Pancreas (tissue), 10 donors: Measurements from ENCODE around the gene KLF5. TPM values are rescaled to one million over a fixed set of nuclear protein-coding genes. Genes with fewer than 3 reads are reported as not detected.

Experiments used
- ATAC-seq, 4 donors: fragments of 200-7000 bp; cut with Tn5 transposase; one replicate each; pipeline versions ENCODE4 v1.8.0 to v1.9.1; 2020; ENCODE audit warnings: mild to moderate bottlenecking in 4 of 4, moderate library complexity in 4 of 4
- DNase-seq, 6 donors: peaks; one replicate each; pipeline ENCODE4 v3.0.0-alpha.2; 2020
- FAIRE-seq: peaks from 2 replicates; lab custom pipeline; 2012; peaks lifted over from hg19 to GRCh38; lab: Jason Lieb, UNC
- H3K27ac ChIP-seq, 4 donors: fragments of 200-600 bp; sonication (generic); 1 replicate in 3 of 4; 2 replicates in 1 of 4; pipeline versions ENCODE4 v1.5.0 to v1.8.0; 2020
- H3K27me3 ChIP-seq, 4 donors: fragments of 200-600 bp; one replicate each; pipeline ENCODE4 v1.8.0; 2021
- H3K36me3 ChIP-seq, 3 donors: fragments of 200-600 bp; sonication (generic) in 1 of 3; one replicate each; pipeline versions ENCODE4 v1.5.0 to v1.8.0; 2020 to 2021
- H3K4me1 ChIP-seq, 3 donors: fragments of 200-600 bp; one replicate each; pipeline ENCODE4 v1.8.0; 2021
- H3K4me3 ChIP-seq, 4 donors: fragments of 200-600 bp; sonication (generic) in 2 of 4; one replicate each; pipeline versions ENCODE4 v1.5.0 to v1.8.0; 2020 to 2021
- H3K9me3 ChIP-seq, 4 donors: fragments of 200-600 bp; one replicate each; pipeline ENCODE4 v1.8.0; 2021
- WGBS, 2 donors: extraction: QIAGEN DNeasy Blood & Tissue Kit; methylation state at CpG; one replicate each; pipeline ENCODE4 v1.1.7; 2013; 5-methylcytosine and 5-hydroxymethylcytosine counted together
- intact Hi-C, 3 donors: fragments of 100-400 bp; cut with DNase I; formaldehyde crosslinking; loops; one replicate each; pipeline versions ENCODE4 v1.11.1 to v1.14.2; 2022
- polyA plus RNA-seq, 2 donors: library from polyadenylated mRNA; stranded (reverse); fragments of 200-250 nt; gene quantifications; one replicate each; pipeline ENCODE4 v1.2.3, GENCODE V29; 2013
- total RNA-seq, 6 donors: library from RNA; stranded (reverse); fragmentation: NEBNext Ultra II Directional in 4 of 6; extraction: Animal tissue kit (Norgen Biotek cat#: 25700) in 4 of 6; gene quantifications; one replicate each; pipeline versions ENCODE4 v1.2.1 to v1.2.4, GENCODE V29; 2021 to 2023
- TF ChIP-seq, protein P1 (sequence below), 4 donors: fragments of 200-600 bp; sonication (generic) in 3 of 4; IDR thresholded peaks; one replicate each; pipeline versions ENCODE4 v1.5.0 to v1.8.0; 2021; ENCODE audit warnings: antibody characterized with exemption in 4 of 4
- donor health status: healthy with polysubstance abuse.
- donor health status: DM: no; HTN: no; CAD: no; lungs with moderate emphysema.
- donor health status: DM: no; HTN: no; CAD: no.
- donor health status: control.
- donor health status: control.
- donor health status: Bipolar disorder and iron deficiency.
- donor health status: DM: yes; HTN: yes; CAD: no.
- donor health status: DM: no; HTN: no; CAD: no.
- donor health status: DM: no; HTN: no; CAD: no.
- donor health status: DM: yes; HTN: yes; CAD: no.

KLF5 gene
- total and polyA plus RNA-seq, 8 donors, result 3.9 to 18.2 (median 8.1) TPM

GRCh38 chr13:73057284-73058063, 1.3 kb upstream of the KLF5 start:
- 71 to 72% methylated on average over 4 of the region's 4 CpGs for WGBS, 2 donors
- Histone ChIP-seq H3K27me3 (peaks cover 0 to 3% (median 0%) of the 10 kb centered on the region in 4 donors), H3K36me3 (no peaks in the 10 kb centered on the region), H3K4me1 (peaks cover 0 to 10% (median 4%) of the 10 kb centered on the region in 3 donors), H3K27ac (no peak overlapping the region), H3K4me3 (peak overlapping the region in 2 of 4 donors; percentile 75 to 90), H3K9me3 (no peaks in the 10 kb centered on the region)
- ATAC-seq (no peak), DNase-seq (no peak), FAIRE-seq (no peak)
- TF ChIP-seq, protein P1, sequence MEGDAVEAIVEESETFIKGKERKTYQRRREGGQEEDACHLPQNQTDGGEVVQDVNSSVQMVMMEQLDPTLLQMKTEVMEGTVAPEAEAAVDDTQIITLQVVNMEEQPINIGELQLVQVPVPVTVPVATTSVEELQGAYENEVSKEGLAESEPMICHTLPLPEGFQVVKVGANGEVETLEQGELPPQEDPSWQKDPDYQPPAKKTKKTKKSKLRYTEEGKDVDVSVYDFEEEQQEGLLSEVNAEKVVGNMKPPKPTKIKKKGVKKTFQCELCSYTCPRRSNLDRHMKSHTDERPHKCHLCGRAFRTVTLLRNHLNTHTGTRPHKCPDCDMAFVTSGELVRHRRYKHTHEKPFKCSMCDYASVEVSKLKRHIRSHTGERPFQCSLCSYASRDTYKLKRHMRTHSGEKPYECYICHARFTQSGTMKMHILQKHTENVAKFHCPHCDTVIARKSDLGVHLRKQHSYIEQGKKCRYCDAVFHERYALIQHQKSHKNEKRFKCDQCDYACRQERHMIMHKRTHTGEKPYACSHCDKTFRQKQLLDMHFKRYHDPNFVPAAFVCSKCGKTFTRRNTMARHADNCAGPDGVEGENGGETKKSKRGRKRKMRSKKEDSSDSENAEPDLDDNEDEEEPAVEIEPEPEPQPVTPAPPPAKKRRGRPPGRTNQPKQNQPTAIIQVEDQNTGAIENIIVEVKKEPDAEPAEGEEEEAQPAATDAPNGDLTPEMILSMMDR (IDR thresholded peaks at IDR 0.05), result no peak
- intact Hi-C loops, result no loop called here

DNA sequence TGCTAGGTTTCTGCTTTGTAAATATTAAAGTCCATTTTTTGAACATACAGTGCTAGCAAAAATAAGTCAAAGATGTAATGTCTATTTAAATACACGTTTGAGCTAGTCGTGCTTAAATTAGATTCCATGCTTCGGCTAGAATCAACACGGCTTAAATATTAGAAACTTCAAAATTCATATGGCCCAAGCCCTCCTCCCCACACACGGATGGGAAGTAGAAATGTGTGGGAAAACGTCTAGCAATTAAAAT, 816 bp upstream of the KLF5 start:
- Histone ChIP-seq H3K27me3 (peaks cover 0 to 3% (median 0%) of the 10 kb centered on the region in 4 donors), H3K27ac (peak overlapping the region in 2 of 4 donors; percentile 93), H3K9me3 (no peaks in the 10 kb centered on the region), H3K4me3 (peak overlapping the region in 3 of 4 donors; percentile 75 to 94 (median 90)), H3K36me3 (no peaks in the 10 kb centered on the region), H3K4me1 (peaks cover 0 to 12% (median 4%) of the 10 kb centered on the region in 3 donors)
- WGBS, 2 donors, result 8 to 10% methylated on average over 6 of the region's 6 CpGs
- TF ChIP-seq, protein P1 (IDR thresholded peaks at IDR 0.05), result no peak
- DNase-seq, result no peak
- ATAC-seq, result no peak
- no peak for FAIRE-seq
- intact Hi-C loops, result no loop called here

- no peak for ATAC-seq
- no peak for FAIRE-seq
- Histone ChIP-seq H3K9me3 (no peaks in the 10 kb centered on the region), H3K27ac (peak overlapping the region in 2 of 4 donors; percentile 93), H3K36me3 (no peaks in the 10 kb centered on the region), H3K27me3 (peaks cover 0 to 3% (median 0%) of the 10 kb centered on the region in 4 donors), H3K4me1 (peaks cover 3 to 16% (median 8%) of the 10 kb centered on the region in 3 donors), H3K4me3 (peak overlapping the region; percentile 4 to 94 (median 82))
- WGBS, 2 donors, result 1% methylated on average over 8 of the region's 8 CpGs
- TF ChIP-seq, protein P1 (IDR thresholded peaks at IDR 0.05), result no peak
- intact Hi-C loops, result no loop called here
- DNase-seq, result no peak
Observed at GRCh38 chr13:73058432-73058735, 421 bp upstream of the KLF5 start.

DNA sequence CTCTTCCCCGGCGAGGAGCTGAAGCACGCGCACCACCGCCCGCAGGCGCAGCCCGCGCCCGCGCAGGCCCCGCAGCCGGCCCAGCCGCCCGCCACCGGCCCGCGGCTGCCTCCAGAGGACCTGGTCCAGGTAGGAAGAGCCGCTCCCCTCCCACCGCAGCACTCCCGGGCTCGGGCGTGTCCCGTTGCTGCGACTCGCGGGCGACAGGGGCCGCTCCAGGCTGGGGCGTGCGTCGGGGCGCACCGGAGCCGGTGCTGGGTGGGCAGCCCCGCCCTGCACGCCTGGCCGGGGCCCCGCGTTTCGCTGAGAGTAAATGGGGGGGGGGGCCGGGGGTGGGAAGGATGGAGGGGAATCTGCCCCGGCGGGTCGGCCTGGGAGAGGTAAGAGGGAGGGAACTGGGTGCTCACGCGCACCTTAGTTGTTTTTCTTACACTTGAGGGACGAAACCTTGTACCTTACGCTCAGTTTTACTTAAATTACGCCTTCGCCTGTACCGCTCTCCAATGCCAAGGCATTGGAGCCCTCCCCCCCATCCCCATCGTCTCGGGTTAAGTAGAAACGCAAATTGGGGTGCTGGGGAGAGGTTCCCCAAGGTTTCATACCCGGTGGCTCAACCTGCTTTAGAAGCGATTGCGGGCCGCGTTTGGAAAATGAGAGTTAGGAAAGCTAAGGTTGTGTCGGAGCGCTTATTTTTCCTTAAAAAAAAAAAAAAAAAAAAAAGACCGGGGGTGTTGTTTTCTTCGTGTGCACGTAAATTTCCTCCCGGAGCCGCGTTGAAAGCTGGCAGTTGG, 850 bp downstream of the KLF5 start:
- H3K4me3 ChIP-seq, result peak overlapping the region; percentile 75 to 94 (median 84)
- peak; percentile 81 to 92 (median 86) for DNase-seq
- no peaks in the 10 kb centered on the region for H3K9me3 ChIP-seq
- peak; percentile 66 to 77 (median 73) for ATAC-seq
- peak overlapping the region; percentile 42 to 93 (median 82) for H3K27ac ChIP-seq
- H3K4me1 ChIP-seq, result peaks cover 5 to 19% (median 8%) of the 10 kb centered on the region in 3 donors
- H3K36me3 ChIP-seq, result no peaks in the 10 kb centered on the region
- peaks cover 0 to 3% (median 0%) of the 10 kb centered on the region in 4 donors for H3K27me3 ChIP-seq
- TF ChIP-seq, protein P1 (IDR thresholded peaks at IDR 0.05), result peak in 1 of 4 donors; percentile 10
- intact Hi-C loops, result no loop called here
- 0% methylated on average over 53 to 68 of the region's 68 CpGs for WGBS, 2 donors
- no peak for FAIRE-seq
